RKO (cell line): ENCODE results near the gene ZNF385D.
A peak's percentile ranks its signal among the peaks of the same experiment; 100 is the strongest.

Source experiments
- DNase-seq: peaks from one replicate; pipeline ENCODE4 v3.0.0-alpha.2; 2016; ENCODE audit warnings: low spot score

Gene ZNF385D

DNA sequence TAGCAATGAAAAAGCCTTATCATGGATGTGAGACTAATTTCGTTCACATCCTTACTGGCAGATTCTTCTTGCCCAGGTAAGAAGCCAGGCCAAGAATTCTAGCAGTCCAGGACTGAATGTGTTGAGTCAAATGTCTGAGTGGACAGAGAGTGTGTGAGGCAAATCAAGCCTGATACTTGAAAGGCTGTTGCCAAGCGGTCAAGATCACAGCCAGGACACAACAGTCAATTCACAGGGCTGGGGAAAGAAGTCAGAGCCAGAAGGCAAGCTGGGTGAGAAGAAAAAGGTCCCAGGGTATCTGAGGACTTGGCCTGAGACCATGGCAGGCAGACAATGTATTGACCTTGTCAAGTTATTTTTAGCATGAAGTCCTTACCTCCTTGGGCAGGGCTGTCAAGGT lies 301.3 kb downstream of the ZNF385D start:
- DNase-seq = no peak

GRCh38 chr3:21447476-21448151 lies 303.4 kb downstream of the ZNF385D start:
- no peak for DNase-seq

GRCh38 chr3:21446945-21447475 lies 304.0 kb downstream of the ZNF385D start:
- no peak for DNase-seq

DNA sequence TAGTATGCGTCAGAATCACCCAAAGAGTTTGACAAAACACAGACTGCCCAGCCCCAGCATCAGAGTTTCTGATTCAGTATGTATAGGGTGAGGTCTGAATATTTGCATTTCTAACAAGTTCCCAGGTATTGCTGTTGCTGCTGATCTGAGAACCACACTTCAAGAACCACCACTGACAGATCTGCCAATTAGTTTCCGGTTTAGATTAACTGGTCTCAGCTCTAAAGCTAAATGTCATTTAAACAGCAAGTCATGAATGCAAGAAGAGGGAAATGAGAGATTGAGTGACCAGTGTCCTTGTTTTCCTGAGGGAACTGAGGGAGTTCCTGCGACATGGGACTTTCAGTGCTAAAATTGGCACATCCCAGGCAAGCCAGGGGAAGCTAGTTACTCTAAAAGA lies 305.0 kb downstream of the ZNF385D start:
- no peak for DNase-seq

DNA sequence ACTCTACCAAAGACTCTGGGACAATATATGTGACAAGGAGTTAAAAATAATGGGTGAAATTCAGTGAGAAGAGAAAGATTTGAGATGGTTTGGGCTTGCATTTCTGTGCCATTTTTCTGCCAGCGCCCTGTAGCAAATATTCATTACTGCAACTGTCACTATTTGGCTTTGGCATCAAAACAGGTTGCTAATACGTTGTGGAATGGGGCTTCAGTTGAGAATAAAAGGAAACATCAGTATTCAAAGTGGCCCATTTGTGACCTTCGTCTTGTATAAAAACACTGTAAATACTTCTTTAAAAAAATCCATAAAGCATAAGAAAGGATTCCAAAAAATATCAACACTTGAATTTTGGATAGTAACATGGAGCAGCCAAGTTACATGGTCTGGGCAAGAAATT lies 309.2 kb downstream of the ZNF385D start:
- no peak for DNase-seq

DNA sequence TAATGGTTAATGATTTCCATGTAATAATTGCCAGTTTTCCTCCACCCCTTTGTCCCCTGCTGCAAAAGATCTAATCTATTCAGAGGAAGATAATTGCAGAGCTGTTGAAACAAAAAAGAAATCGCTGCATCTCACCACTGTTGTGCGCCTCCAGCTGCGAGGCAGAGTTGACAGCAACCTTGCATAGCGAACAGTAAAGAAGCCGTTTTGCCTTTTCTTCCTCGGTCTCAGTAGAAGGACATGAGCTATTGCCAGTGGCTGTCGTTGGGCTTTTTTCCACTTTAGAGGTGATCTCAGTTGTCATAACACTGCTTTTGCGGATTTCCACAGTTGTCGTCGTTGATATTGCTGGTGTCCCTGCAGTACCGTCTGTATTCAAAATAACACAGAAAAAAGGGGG lies 314.2 kb downstream of the ZNF385D start:
- no peak for DNase-seq

DNA sequence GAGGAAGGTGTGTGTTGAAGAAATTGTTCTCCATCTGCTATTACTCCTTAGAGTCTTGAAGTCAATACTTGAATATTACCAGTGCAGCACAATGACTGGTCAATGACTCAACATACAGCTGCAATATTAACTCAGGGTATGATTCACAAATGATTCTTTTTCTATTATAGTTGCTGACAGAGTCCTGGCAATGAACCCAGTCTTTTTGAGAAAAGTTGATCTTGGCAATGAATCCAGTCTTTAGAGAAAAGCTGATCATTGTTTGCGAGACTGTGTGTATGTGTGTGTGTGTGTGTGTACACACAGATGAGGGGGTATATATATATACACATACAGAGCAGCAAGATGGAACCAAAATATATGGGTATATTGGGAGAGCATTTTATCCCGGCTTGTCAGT lies 315.1 kb downstream of the ZNF385D start:
- peak; percentile 88 for DNase-seq

GRCh38 chr3:21434310-21434709 lies 316.7 kb downstream of the ZNF385D start:
- no peak for DNase-seq

DNA sequence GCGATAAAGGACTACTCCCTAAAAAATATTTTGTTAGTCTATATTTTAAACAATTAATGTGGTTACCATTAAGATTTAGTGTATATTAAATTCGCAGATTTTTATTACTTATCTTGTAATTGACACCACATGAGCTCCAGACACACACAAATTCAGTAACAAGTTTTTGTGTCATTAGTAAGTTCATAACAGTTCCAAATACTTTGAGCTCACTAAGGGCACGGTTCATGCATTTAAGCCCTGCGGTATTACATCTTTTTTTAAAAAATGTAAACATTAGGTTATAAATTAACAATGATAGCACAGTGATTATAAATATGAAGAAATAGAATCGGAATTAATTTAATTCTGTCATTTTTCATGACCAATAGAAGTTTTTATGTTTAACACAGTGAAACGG lies 317.3 kb downstream of the ZNF385D start:
- no peak for DNase-seq

DNA sequence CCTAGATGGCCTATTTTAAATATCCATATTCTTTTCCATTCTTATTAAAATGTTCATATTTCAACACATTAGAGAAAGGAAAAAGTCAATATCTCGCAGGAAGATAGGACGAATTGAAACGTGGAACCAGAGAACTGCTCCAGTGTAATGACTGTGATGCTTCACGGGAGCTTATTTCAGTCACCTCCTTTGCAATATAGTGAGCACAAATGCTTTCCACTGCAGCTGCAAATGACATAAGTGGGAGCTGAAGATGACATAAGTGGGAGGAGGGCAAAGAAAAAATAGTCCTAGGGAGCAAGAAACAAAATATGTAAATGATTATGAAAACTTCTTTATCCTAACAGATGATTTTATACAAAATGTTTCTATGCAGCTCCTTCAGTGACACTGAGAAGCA lies 324.1 kb downstream of the ZNF385D start:
- DNase-seq = no peak

DNA sequence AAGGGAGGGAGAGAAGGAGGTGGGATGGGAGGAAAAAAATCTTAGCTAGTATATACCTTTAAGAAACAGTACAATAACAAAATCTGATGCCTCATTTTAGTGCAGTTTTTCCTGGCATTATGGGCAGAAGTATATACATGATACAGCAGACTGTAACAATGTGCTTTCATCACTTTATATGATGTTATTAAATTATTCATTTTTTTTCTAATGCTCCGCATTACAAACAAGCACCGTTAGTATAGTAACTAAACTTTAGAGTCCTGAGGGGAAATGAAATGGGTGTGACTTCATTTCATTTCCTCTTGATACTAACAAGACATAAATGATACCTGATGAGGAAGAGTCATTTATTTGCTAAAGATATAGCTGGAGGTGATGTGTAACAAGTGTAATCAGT lies 325.3 kb downstream of the ZNF385D start:
- DNase-seq = no peak

DNA sequence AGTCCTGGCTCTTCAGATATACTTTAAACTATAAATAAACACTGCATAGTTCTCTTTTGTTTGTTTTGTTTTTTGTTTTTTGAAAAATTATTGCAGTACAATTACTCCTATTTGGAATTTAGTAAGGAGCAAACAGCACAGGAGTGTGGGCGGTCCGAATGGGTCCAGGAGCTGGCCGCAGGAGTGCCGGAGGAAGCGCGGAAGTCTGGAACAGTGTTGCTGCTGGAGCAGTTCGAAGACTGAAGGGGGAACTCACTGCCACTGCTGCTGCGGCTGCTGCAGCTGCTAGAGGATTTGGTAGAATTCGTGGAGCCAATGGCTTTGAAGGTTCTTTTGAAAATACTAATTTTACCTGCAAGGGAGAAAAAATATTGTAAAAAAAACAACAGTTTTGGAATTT lies 329.9 kb downstream of the ZNF385D start:
- DNase-seq = no peak

GRCh38 chr3:21417991-21418390 lies 333.0 kb downstream of the ZNF385D start:
- DNase-seq = no peak

- no peak for DNase-seq
These were observed 336.5 kb downstream of the ZNF385D start for GRCh38 chr3:21414506-21414905.

GRCh38 chr3:21411058-21411457 lies 340.0 kb downstream of the ZNF385D start:
- no peak for DNase-seq

DNA sequence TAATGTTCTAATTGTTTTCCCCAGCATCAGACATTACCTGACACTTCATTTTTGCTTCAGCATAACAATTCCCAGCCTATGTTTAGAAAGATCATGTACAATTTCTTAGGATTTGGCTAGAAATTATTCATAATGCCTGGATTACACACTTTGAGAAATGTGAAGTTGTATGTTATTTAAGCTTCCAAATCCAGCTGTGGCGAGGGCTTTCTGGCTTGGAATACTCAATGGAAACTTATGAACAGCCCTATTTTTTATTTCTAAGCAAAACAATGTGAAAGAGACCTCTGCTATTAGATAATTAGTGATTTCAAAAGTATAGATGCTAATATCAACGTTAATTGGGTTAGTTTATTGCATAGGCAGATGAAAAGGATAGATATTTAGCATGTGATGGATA lies 341.6 kb downstream of the ZNF385D start:
- no peak for DNase-seq

GRCh38 chr3:21407743-21408142 lies 343.3 kb downstream of the ZNF385D start:
- DNase-seq = no peak

- no peak for DNase-seq
These were observed 345.0 kb downstream of the ZNF385D start for GRCh38 chr3:21405671-21406667.

DNA sequence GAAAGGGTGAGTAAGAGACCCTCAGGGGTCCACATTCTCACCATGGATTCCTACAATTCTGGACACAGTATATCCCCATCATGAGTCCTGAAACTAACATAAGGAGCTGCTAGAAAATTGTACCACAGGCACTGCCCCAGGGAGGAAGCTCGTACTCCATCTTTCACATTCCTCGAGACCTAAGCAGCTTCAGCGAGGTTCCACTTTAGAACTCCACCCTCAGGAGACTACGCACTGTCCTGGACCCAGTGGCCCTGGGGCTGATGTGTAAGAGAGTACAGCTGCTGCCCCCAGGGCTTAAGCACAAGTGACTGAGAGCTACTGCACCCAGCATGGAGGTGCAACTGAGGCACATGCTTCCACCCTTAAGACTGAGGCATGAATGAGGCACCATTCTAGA lies 352.5 kb downstream of the ZNF385D start:
- DNase-seq = no peak

GRCh38 chr3:21393683-21394311 lies 357.2 kb downstream of the ZNF385D start:
- no peak for DNase-seq

DNA sequence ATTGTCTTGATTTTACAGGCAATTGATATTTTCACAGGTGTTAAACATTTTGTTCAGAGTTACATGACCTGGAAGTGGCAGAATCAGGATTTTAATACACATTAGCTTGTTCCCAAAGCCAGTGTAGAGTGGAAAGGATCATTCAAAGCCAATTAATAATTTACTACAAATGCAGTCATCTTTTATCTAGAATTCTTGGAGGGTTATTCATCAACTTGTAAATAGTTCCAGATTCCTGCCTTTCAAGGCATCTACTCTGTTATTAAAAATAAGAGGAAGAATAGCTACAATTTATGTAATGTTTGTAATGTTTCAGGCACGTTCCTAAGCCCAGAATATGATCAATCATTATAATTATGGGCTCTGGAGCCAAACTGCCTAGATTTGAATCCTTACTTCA lies 358.5 kb downstream of the ZNF385D start:
- no peak for DNase-seq

DNA sequence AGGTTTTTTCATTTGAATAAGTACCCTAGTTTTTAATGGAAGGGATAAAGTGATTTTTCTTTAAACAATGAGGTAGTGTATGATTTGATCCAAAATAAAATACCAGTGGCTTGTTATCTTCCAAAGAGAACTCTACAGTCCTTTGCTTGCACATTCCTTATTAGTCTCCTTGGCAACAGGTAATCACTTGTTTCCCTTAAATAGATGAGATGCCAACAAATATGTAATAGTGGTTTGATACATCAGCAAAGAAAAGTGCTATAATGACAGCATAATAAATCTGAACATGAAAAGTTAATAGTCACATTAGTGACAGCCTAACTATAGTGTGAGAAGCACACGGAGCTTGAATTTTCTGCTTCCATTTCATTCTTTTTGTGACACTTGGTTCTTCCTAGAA lies 360.2 kb downstream of the ZNF385D start:
- no peak for DNase-seq

DNA sequence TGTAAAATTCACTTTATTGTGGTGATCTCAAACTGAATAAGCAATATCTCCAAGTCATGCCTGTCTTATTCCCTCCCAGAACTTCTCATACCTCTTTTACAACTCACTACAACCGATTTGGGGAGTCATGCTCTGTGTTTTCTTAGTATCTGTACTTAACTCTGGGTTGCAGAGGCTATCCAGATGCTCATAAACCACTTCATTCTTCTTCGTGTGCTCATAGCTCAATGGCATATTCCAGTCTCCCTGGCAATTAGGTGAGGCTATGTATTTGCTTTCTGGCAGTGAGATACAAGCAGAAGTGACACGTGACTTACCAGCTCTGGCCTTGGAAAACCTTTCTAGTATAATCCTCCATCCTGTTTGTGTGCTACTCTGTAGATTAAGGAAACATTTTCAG lies 360.9 kb downstream of the ZNF385D start:
- no peak for DNase-seq
